GM18858 (cell line): ENCODE results near the gene EFHD2.
A peak's percentile ranks its signal among the peaks of the same experiment; 100 is the strongest.
"Not testable (repeated sequence)": the region's sequence is repeated elsewhere in the genome, so short reads cannot be mapped to it uniquely, and the experiment has no call there.

ENCODE experiments used
- ATAC-seq: cut with Tn5 transposase; IDR thresholded peaks from one replicate; pipeline ENCODE4 v1.9.1; 2021; ENCODE audit not compliant: unreplicated experiment

The EFHD2 gene

GRCh38 chr1:15410884-15411245, 1.2 kb downstream of the EFHD2 start:
- no peak for ATAC-seq

DNA sequence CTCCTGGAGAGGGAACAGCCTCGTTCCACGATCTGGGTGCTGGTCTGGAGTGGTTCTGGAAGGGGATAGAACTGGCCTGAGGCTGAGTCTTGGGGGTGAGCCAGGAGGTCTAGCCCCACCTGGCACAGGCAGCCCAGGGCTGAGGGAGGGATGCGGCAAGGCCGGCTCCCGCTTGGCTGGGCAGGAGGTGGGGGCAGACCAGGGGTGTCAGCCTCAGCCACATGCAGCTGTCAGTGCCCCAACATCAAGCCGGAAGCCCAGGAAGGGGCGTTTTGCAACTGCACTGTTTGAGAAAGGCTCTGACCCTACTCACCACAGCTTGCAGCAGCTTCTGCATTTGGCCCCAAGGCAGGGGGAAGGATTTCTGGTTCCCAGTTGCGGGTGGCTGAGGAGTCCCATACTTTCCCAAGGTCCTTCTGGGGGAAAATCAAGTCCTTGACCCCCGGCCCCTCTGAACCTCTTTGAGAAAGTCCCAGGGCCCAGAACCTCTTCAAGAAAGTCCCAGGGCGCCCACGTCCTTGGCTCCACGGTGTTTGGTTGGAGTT, 2.0 kb downstream of the EFHD2 start:
- peak; percentile 47 for ATAC-seq

DNA sequence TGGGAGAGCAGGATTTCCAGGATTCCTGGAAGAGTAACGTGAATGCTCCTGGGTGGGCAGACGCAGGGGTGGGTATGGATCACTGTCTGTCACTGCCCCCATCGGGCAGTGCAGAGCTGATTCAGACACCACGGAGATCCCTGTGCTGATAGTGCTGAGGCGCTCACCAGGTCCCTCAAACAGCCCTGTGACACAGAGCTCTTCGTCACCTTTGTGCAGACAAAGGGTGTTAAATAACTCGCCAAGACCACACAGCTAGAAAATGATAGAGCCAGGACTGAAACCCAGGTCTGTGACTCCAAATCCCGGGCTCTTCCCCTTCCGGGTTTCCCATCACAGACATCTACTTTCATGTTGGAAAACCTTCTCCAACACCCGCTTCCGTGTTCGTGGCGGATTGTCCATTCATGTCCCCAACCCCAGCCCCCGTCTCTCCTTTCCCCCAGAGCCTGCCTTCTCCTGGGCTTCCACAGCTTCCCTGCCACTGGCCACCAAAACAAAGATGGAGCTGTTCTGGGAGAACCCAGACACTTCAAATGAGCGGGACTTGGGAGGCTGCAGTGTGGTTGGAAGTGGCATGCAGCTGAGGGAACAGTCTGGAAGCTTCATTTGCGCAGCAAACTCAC, 2.6 kb downstream of the EFHD2 start:
- no peak for ATAC-seq

- no peak for ATAC-seq
Observed at GRCh38 chr1:15412843-15413242, 3.2 kb downstream of the EFHD2 start.

DNA sequence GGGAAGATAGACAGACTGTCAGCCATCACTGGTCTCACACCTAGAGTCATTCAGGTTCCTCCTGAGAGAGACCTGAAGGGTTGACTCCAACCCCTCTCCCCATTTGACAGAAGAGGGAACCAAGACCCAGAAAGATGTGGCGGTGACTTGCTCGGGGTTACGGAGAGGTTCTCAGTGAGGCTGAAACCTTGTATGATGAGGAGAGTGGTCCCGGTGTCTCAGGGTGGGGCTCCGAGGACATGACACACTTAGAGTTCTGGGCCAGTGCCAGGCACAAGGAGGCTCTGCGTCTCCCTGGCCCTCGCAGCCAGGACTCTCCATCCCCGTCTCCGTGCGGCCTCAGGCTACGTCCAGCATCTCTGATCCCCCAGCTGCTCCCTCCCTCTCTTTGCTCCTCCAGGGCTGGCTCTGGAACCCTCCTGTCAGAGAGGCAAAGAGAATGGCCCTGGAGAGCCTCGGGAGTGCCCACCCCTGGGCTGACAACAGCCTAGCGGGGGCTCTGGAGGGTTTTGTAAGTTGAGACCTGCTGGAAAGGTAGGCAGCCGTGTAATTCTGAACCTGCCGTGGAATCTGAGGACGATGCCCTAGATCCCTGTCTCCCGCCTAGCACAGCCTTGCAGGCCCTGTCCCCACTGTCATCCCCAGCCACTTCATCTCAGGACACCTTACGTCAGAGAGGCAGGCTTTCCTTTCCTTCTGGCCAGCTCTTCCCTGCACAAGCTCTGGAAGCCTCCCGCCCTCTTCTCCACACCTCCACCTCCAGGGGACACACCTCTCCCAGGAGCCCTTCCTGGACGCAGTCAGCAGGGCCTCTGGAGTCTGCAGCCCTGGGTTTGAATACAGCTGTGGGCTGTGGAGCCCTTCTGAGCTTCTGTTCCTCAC, 4.1 kb downstream of the EFHD2 start:
- ATAC-seq = no peak

- no peak for ATAC-seq
Observed at GRCh38 chr1:15414445-15414983, 4.8 kb downstream of the EFHD2 start.

GRCh38 chr1:15417059-15417934, 7.6 kb downstream of the EFHD2 start:
- ATAC-seq = no peak

DNA sequence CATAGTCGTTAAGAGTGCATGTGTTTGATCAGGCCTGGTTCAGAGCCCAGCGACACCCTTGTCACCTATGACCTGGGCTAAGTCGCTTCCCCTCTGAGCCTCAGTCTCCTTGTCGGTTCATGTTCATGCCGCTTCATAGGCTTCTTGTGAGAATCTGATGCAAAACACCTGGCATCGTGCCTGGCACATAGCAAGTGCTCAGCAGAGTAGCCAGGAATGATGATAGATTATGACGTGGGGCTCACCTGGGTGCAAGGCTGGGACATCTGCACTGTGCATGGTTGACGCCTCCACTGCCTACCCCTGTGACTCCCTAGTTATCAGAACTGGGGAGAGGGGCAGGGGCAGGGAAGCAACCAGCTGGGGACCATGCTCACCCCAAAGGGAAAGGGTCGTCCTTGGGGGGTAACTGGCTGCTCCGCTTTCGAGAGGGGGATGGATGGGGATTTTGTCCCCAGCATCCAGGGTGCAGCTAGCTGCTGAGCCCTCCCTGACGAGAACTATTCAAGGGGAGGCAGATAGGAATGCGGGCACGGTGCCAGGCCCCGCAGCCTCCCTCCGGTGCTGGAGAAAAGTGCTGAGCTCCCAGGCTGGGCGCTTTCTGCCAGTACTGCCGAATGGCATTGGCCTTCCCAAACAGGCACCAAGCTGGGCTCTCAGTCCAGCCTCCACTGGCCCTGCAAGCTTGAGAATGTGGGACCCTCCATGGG, 9.3 kb downstream of the EFHD2 start:
- no peak for ATAC-seq

DNA sequence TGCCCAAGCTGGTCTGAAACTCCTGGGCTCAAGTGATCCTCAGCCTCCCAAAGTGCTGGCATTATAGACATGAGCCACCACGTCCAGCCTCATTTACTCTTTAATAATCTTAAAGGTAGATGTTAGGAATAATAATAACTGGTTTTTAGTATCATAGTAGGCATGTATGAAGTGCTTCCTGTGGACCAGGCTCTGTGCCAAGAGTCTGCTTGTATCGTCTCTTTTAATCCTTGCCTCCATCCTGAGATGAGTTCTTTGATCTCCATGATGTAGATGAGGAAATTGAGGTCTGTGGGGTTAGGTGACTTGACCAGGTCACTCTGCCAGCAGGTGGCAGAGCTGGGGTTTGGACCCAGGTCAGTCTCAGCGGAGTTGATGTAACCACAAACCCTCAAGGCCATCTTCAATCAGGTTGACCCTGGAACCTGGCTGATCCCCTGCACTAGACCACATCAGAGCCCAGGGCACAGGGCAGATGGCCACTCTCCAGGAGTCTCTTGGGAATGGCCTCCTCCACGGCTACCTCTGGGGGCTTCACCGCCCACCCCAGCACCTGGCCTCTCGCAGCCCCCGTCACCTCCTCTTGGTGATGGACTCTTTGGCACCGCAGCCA, 11.3 kb downstream of the EFHD2 start:
- ATAC-seq = no peak

DNA sequence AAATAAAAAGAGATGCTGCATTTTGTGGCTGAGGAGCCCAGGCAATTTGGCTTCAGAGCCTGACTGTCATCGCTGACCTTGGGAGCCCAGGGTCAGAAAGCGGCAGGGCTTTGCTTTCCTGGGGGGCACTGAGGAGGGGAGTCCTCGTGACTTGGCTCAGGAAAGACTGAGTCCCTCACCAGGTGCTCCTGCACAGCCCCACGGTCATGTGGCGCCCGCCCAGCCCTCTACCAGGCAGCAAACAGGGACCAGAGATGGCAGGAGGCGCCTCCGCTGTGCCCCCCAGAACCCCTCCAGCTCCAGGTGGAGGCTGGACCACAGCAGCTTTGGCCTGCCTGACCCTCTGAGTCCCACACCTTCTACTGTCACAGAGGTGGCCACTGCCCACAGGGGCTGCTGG, 13.2 kb downstream of the EFHD2 start:
- ATAC-seq = no peak

GRCh38 chr1:15423355-15424077, 13.8 kb downstream of the EFHD2 start:
- no peak for ATAC-seq

DNA sequence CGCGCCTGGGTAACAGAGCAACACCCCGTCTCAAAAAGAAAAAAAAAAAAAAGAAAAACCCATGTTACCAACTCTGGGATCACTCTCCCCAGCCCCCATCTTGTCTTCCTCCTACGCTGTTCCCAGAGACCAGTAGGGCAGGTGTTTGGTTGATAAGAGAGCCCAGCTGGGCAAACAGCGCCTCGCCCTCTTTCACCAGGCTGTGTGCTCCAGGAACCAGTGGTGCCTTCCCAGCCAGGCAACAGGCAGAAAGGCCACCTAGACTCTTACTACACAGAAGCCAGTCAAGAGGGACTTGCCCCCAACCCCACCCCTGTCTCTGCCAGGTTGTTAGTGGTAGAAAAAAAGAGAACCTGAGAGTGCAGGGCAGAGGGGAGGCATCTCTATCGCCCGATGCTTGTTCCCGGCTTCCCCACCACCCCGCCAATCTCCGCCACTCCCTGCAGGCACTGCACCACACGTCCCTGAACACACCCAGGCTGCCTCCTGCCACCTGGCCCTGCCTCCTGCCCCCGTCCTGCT, 14.5 kb downstream of the EFHD2 start:
- ATAC-seq = no peak

GRCh38 chr1:15424981-15425380, 15.3 kb downstream of the EFHD2 start:
- ATAC-seq = no peak

- ATAC-seq = no peak
Observed at GRCh38 chr1:15425521-15425920, 15.8 kb downstream of the EFHD2 start.

- no peak for ATAC-seq
Observed at GRCh38 chr1:15425958-15426357, 16.3 kb downstream of the EFHD2 start.

GRCh38 chr1:15426492-15427279, 17.0 kb downstream of the EFHD2 start:
- ATAC-seq = no peak

DNA sequence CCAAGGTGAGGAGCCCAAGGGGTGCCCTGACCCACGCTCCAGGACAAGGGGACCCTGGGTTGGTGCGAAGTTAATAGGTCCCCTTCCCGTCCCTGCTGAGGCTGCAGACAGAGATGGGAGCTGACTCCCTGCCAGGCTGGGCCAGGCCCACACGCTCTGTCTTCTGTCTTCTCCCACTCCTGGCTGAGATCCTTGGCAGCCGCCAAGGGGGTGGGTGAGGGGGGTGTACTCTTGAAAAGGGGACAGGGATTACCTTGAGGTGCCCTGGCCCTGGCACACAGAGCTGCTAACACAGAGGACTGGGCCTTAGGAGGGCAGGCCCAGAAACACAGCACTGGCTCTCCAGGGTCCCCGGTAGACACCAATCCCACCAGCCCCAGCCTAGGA, 17.6 kb downstream of the EFHD2 start:
- no peak for ATAC-seq

DNA sequence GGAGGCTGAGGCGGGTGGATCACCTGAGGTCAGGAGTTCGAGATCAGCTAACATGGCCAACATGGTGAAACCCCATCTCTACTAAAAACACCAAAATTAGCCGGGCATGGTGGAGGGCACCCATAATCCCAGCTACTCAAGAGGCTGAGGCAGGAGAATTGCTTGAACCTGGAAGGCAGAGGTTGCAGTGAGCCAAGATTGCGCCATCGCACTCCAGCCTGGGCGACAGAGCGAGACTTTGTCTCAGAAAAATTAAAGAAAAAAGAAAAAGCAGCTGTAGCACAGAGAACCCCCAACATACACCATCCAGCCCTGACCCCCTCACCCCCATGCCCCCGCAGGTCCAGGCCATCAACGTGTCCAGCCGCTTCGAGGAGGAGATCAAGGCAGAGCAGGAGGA, 18.6 kb downstream of the EFHD2 start:
- ATAC-seq = not testable (repeated sequence)
